Measurements from ENCODE around the gene RUVBL1. TPM values are rescaled to one million over a fixed set of nuclear protein-coding genes. Genes with fewer than 3 reads are reported as not detected.

RUVBL1 gene
- total and polyA plus RNA-seq, 2 experiments from 2014 or later = 45.0 to 54.4 TPM

- no peak overlapping the region for H2AFZ ChIP-seq
- H3K27ac ChIP-seq = no peak overlapping the region
- H3K4me2 ChIP-seq (ENCODE audit: unreplicated experiment) = no peak overlapping the region
- no peak overlapping the region for H3K9ac ChIP-seq
- 0 out of 2 replicates have a peak, but pooled peaks cover 6% of the 10 kb centered on the region for H3K79me2 ChIP-seq (ENCODE audit: insufficient read depth)
- in situ Hi-C loops (cut with MboI) = no loop called here
- no peaks in the 10 kb centered on the region for H3K9me2 ChIP-seq (ENCODE audit: insufficient read depth)
- H3F3A ChIP-seq (ENCODE audit: insufficient read depth) = peaks cover 10% of the 10 kb centered on the region; the same call in 1 of the 2 replicates
- no peak for DNase-seq
- WGBS, 2 experiments (ENCODE audit: low coverage in 1 of 2, low lambda C conversion rate in 2 of 2, missing lambda C conversion rate in 2 of 2) = 93 to 97% methylated on average over 6 of the region's 6 CpGs
- no peak overlapping the region for H3K4me3 ChIP-seq
- peaks cover 15% of the 10 kb centered on the region for H3K4me1 ChIP-seq (ENCODE audit: insufficient read depth)
- no peaks in the 10 kb centered on the region for H4K20me1 ChIP-seq (ENCODE audit: insufficient read depth)
- TF ChIP-seq EZH2 (IDR thresholded peaks at IDR 0.05; ENCODE audit: insufficient read depth, poor library complexity, severe bottlenecking) (no peak), EZH2phosphoT487 (IDR thresholded peaks at IDR 0.05; ENCODE audit: insufficient read depth, low read depth) (no peak)
- H3K27me3 ChIP-seq (replicated peaks; ENCODE audit: insufficient read depth) = no peaks in the 10 kb centered on the region
- H3K36me3 ChIP-seq (ENCODE audit: low read depth) = peaks cover 15% of the 10 kb centered on the region
- no peaks in the 10 kb centered on the region for H3K9me3 ChIP-seq (ENCODE audit: low read depth)
Observed at GRCh38 chr3:128098234-128098633, 25.4 kb downstream of the RUVBL1 start.

DNA sequence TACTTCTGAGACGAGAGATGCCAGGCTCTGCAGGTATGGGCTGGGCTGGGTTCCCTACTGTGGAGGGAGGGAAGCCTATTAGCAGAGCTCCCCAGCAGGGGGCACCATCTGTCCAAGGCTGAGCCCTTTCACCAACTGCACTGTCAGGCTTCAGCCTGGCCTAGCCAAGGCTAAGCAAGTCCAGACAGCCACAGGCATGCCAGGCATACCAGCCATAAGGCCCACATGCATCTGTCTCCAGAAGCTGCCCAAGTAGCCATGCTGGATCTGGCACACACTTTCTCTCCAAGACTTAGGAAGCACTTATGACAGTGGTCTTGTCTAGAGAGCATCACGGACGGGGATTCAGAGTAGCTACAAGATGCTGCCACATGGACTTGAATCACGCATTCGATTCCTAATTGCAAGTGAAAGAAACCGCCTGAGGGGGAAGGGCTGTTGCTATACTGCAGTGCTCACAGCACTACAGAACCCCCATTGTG lies 28.3 kb downstream of the RUVBL1 start:
- H2AFZ ChIP-seq = no peak overlapping the region
- in situ Hi-C loops (cut with MboI) = no loop called here
- H3K9me2 ChIP-seq (ENCODE audit: insufficient read depth) = no peaks in the 10 kb centered on the region
- no peaks in the 10 kb centered on the region for H4K20me1 ChIP-seq (ENCODE audit: insufficient read depth)
- no peak overlapping the region for H3K4me2 ChIP-seq (ENCODE audit: unreplicated experiment)
- 81 to 89% methylated on average over 6 of the region's 6 CpGs for WGBS, 2 experiments (ENCODE audit: low coverage in 1 of 2, low lambda C conversion rate in 2 of 2, missing lambda C conversion rate in 2 of 2)
- H3K79me2 ChIP-seq (ENCODE audit: insufficient read depth) = peaks cover 16% of the 10 kb centered on the region; the same call in 1 of the 2 replicates
- no peaks in the 10 kb centered on the region for H3K27me3 ChIP-seq (replicated peaks; ENCODE audit: insufficient read depth)
- DNase-seq = peak; percentile 92
- H3K4me1 ChIP-seq (ENCODE audit: insufficient read depth) = peaks cover 15% of the 10 kb centered on the region
- peaks cover 28% of the 10 kb centered on the region; the same call in 1 of the 2 replicates for H3F3A ChIP-seq (ENCODE audit: insufficient read depth)
- peak overlapping the region; percentile 37 for H3K9ac ChIP-seq
- no peak overlapping the region for H3K4me3 ChIP-seq
- TF ChIP-seq EZH2phosphoT487 (IDR thresholded peaks at IDR 0.05; ENCODE audit: insufficient read depth, low read depth) (no peak), EZH2 (IDR thresholded peaks at IDR 0.05; ENCODE audit: insufficient read depth, poor library complexity, severe bottlenecking) (no peak)
- H3K36me3 ChIP-seq (ENCODE audit: low read depth) = peaks cover 15% of the 10 kb centered on the region
- H3K9me3 ChIP-seq (ENCODE audit: low read depth) = no peaks in the 10 kb centered on the region
- no peak overlapping the region for H3K27ac ChIP-seq

DNA sequence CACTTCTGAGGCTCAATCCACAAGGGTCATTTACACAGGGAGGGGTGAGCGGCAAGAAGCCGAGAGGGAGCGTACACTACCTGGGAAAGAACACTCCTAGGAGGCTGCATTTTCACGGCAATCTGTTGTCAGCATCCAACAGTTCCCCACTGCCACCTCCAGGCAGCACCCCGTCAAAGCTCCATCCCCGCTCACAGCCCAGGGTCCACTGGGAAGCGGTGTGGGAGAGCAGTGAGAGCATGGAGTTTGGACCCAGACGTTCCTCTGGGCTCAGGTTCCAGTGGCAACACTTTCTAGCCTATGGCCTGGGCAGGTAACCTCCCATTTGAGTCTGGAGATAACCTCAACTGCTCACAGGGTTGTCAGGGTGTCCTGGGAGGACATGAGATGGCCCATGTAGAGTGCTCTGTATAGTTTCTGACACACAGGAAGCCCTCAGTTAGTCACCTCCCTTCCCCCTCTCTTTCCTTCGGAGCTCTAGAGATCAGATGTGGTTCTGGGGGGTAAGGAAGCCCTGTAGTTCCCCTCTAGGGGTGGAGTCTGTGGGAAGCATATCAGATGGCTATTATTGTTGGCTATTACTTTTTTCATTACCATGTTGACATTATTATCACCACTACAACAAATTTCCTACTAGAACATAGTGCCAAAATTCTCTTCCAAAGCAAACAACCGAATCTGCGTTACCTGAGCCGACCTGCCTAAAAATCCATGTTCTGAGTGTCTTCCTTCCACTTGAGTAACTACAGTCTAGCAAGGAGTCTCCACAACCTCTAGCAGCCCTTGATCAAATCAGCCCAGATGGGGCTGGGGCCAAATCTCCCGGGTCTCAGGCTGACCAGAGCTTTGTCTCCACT lies 29.1 kb downstream of the RUVBL1 start:
- WGBS, 2 experiments (ENCODE audit: low coverage in 1 of 2, low lambda C conversion rate in 2 of 2, missing lambda C conversion rate in 2 of 2) = 66 to 68% methylated on average over 13 of the region's 13 CpGs
- in situ Hi-C loops (cut with MboI) = no loop called here
- H2AFZ ChIP-seq = no peak overlapping the region

DNA sequence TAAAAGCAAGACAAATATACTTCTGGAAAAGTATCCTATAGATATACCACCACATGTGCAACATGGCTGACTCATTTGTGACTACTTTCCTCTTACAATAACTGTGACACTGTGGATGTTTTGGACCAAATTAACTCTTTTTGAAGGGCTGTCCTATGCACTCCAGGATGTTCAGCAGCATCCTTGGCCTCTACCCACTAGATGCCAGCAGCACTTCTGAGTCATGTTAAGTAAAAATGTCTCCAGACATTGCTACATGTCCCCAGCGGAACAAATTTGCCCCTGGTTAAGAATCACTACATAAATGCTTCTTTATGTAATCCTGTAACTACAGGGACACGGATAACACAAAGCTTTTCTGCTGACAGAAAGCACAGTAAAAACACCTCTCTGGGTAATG lies 32.0 kb downstream of the RUVBL1 start:
- in situ Hi-C loops (cut with MboI) = no loop called here
- Histone ChIP-seq H3K36me3 (ENCODE audit: low read depth) (0 out of 2 replicates have a peak, but pooled peaks cover 4% of the 10 kb centered on the region), H3K9me3 (ENCODE audit: low read depth) (no peaks in the 10 kb centered on the region)

More for the DNA sequence above, 29.1 kb downstream of the RUVBL1 start:
- TF ChIP-seq EZH2 (IDR thresholded peaks at IDR 0.05; ENCODE audit: insufficient read depth, poor library complexity, severe bottlenecking) = no peak
- TF ChIP-seq EZH2phosphoT487 (IDR thresholded peaks at IDR 0.05; ENCODE audit: insufficient read depth, low read depth) = no peak
- H3K79me2 ChIP-seq (ENCODE audit: insufficient read depth) = peaks cover 23% of the 10 kb centered on the region
- no peaks in the 10 kb centered on the region for H3K9me2 ChIP-seq (ENCODE audit: insufficient read depth)
- H3K36me3 ChIP-seq (ENCODE audit: low read depth) = peaks cover 8% of the 10 kb centered on the region; the same call in 1 of the 2 replicates
- H3K9ac ChIP-seq = no peak overlapping the region; the same call in 1 of the 2 replicates
- no peaks in the 10 kb centered on the region for H4K20me1 ChIP-seq (ENCODE audit: insufficient read depth)
- no peak overlapping the region for H3K4me3 ChIP-seq
- H3K9me3 ChIP-seq (ENCODE audit: low read depth) = no peaks in the 10 kb centered on the region
- no peak overlapping the region for H3K27ac ChIP-seq
- DNase-seq = peak; percentile 51
- peak overlapping the region; percentile 38 for H3K4me2 ChIP-seq (ENCODE audit: unreplicated experiment)
- H3F3A ChIP-seq (ENCODE audit: insufficient read depth) = peaks cover 28% of the 10 kb centered on the region; the same call in 1 of the 2 replicates
- H3K27me3 ChIP-seq (replicated peaks; ENCODE audit: insufficient read depth) = no peaks in the 10 kb centered on the region
- H3K4me1 ChIP-seq (ENCODE audit: insufficient read depth) = peaks cover 15% of the 10 kb centered on the region

More for the DNA sequence above, 32.0 kb downstream of the RUVBL1 start:
- H3K79me2 ChIP-seq (ENCODE audit: insufficient read depth) = peaks cover 30% of the 10 kb centered on the region
- H3K4me1 ChIP-seq (ENCODE audit: insufficient read depth) = peaks cover 12% of the 10 kb centered on the region
- WGBS, 2 experiments (ENCODE audit: low coverage in 1 of 2, low lambda C conversion rate in 2 of 2, missing lambda C conversion rate in 2 of 2) = 69% methylated on average over 2 of the region's 2 CpGs
- no peak overlapping the region for H3K27ac ChIP-seq
- H3K4me3 ChIP-seq = no peak overlapping the region
- H3F3A ChIP-seq (ENCODE audit: insufficient read depth) = peaks cover 28% of the 10 kb centered on the region; the same call in 1 of the 2 replicates
- no peaks in the 10 kb centered on the region for H3K9me2 ChIP-seq (ENCODE audit: insufficient read depth)
- no peak overlapping the region for H2AFZ ChIP-seq
- H4K20me1 ChIP-seq (ENCODE audit: insufficient read depth) = no peaks in the 10 kb centered on the region
- DNase-seq = peak; percentile 59
- peak overlapping the region; percentile 5; the same call in 1 of the 2 replicates for H3K9ac ChIP-seq
- no peak overlapping the region for H3K4me2 ChIP-seq (ENCODE audit: unreplicated experiment)
- no peak for TF ChIP-seq EZH2 (IDR thresholded peaks at IDR 0.05; ENCODE audit: insufficient read depth, poor library complexity, severe bottlenecking)
- TF ChIP-seq EZH2phosphoT487 (IDR thresholded peaks at IDR 0.05; ENCODE audit: insufficient read depth, low read depth) = no peak
- H3K27me3 ChIP-seq (replicated peaks; ENCODE audit: insufficient read depth) = no peaks in the 10 kb centered on the region
